Keratinocyte (primary cell): Measurements from ENCODE around the gene LDLRAD4. TPM values are rescaled to one million over a fixed set of nuclear protein-coding genes. Genes with fewer than 3 reads are reported as not detected.

Experiments
- DNase-seq: peaks from one replicate; pipeline ENCODE4 v3.0.0-alpha.2; 2011; ENCODE audit warnings: low read depth, missing footprints, low spot score
- FAIRE-seq: peaks from 2 replicates; lab custom pipeline; 2011; peaks lifted over from hg19 to GRCh38; lab: Jason Lieb, UNC
- H2AFZ ChIP-seq: 2 replicates; pipeline ENCODE4 v1.6.0; 2012; ENCODE audit warnings: low read length, control low read depth, inconsistent platforms; ENCODE audit not compliant: control insufficient read depth
- H3K27ac ChIP-seq: 2 replicates; pipeline ENCODE4 v1.5.1; 2011; ENCODE audit warnings: low read length; ENCODE audit not compliant: control insufficient read depth, insufficient read depth
- H3K27me3 ChIP-seq: 3 replicates; pipeline ENCODE4 v1.6.0; 2011; ENCODE audit warnings: low read length; ENCODE audit not compliant: control insufficient read depth, insufficient read depth; ENCODE audit errors: extremely low read depth
- H3K36me3 ChIP-seq, 2 experiments: 2 replicates in 1 of 2; 3 replicates in 1 of 2; pipeline ENCODE4 v1.5.1; 2011; ENCODE audit warnings: low read length in 2 of 2, mild to moderate bottlenecking in 1 of 2; ENCODE audit not compliant: control insufficient read depth in 2 of 2, insufficient read depth in 2 of 2; ENCODE audit errors: extremely low read depth in 1 of 2
- H3K4me1 ChIP-seq: 3 replicates; pipeline ENCODE4 v1.5.1; 2011; ENCODE audit warnings: low read length; ENCODE audit not compliant: control insufficient read depth, insufficient read depth; ENCODE audit errors: extremely low read depth
- H3K4me2 ChIP-seq: 3 replicates; pipeline ENCODE4 v1.6.0; 2011; ENCODE audit warnings: low read depth, low read length; ENCODE audit not compliant: control insufficient read depth, insufficient read depth; ENCODE audit errors: extremely low read depth
- H3K4me3 ChIP-seq, 3 experiments: fragments of 200-600 bp in 1 of 3; sonication (generic) in 1 of 3; 2 replicates in 2 of 3; 3 replicates in 1 of 3; pipeline ENCODE4 v1.5.1; 2011 to 2016; ENCODE audit warnings: low read length in 3 of 3, mild to moderate bottlenecking in 3 of 3, control low read depth in 2 of 3, inconsistent platforms in 1 of 3, low read depth in 1 of 3, mixed read lengths in 1 of 3, mixed run types in 1 of 3, moderate library complexity in 1 of 3; ENCODE audit not compliant: control insufficient read depth in 2 of 3, insufficient read depth in 2 of 3; ENCODE audit errors: extremely low read depth in 1 of 3
- H3K79me2 ChIP-seq: 2 replicates; pipeline ENCODE4 v1.6.0; 2012; ENCODE audit warnings: low read length; ENCODE audit not compliant: control insufficient read depth, insufficient read depth
- H3K9ac ChIP-seq: 3 replicates; pipeline ENCODE4 v1.6.0; 2011; ENCODE audit warnings: low read length; ENCODE audit not compliant: control insufficient read depth, insufficient read depth; ENCODE audit errors: extremely low read depth
- H3K9me1 ChIP-seq: 3 replicates; pipeline ENCODE4 v1.6.0; 2011; ENCODE audit warnings: low read length; ENCODE audit not compliant: control insufficient read depth, insufficient read depth; ENCODE audit errors: extremely low read depth
- H3K9me3 ChIP-seq: 2 replicates; pipeline ENCODE4 v1.5.1; 2012; ENCODE audit warnings: low read depth, low read length; ENCODE audit not compliant: control insufficient read depth
- H4K20me1 ChIP-seq: 3 replicates; pipeline ENCODE4 v1.6.0; 2011; ENCODE audit warnings: low read length; ENCODE audit not compliant: control insufficient read depth, insufficient read depth; ENCODE audit errors: extremely low read depth
- CTCF ChIP-seq, 3 experiments: IDR thresholded peaks in 1 of 3; conservative IDR thresholded peaks in 1 of 3; optimal IDR thresholded peaks in 1 of 3; 2 replicates in 2 of 3; 3 replicates in 1 of 3; pipeline versions ENCODE3 to v1.5.1; 2011; ENCODE audit warnings: low read length in 3 of 3, mild to moderate bottlenecking in 3 of 3, moderate library complexity in 2 of 3, control low read depth in 1 of 3, inconsistent platforms in 1 of 3; ENCODE audit not compliant: insufficient read depth in 2 of 3; ENCODE audit errors: extremely low read depth in 1 of 3
- EZH2 ChIP-seq: IDR thresholded peaks from one replicate; pipeline ENCODE4 v1.6.1; 2012; ENCODE audit warnings: inconsistent platforms, mild to moderate bottlenecking, low read length, moderate library complexity
- dilution Hi-C: fragments of 300-500 bp; cut with MboI; formaldehyde crosslinking; loops from one replicate; pipeline ENCODE4 v1.7.0; 2020; ENCODE audit warnings: low sequenced_read_pairs; ENCODE audit not compliant: extremely low pct_ligation_motif_present
- polyA plus RNA-seq, 5 experiments: library from polyadenylated mRNA; depleted of rRNA in 3 of 5; stranded (reverse) in 3 of 5; stranded (forward) in 1 of 5; unstranded in 1 of 5; fragments of >200 nt; gene quantifications; 1 replicate in 1 of 5; 2 replicates in 3 of 5; 3 replicates in 1 of 5; pipeline versions ENCODE4 v1.2.1 to v1.2.3, GENCODE V29; 2011 to 2012; ENCODE audit warnings: missing spikeins in 2 of 5, low read depth in 1 of 5, low replicate concordance in 1 of 5

The LDLRAD4 gene
- polyA plus RNA-seq, 1 donor (not counting 4 experiments of a cell fraction or from before 2014, with no cell fraction given), result not detected

- DNase-seq (no peak), FAIRE-seq (no peak)
- no peak overlapping the region for H3K27ac ChIP-seq
- no peak overlapping the region for H3K4me2 ChIP-seq
- dilution Hi-C loops, result no loop called here
- H2AFZ ChIP-seq, result no peak overlapping the region
- H3K27me3 ChIP-seq, result peaks cover 4% of the 10 kb centered on the region
- H3K9ac ChIP-seq, result no peak overlapping the region
- H3K79me2 ChIP-seq, result no peaks in the 10 kb centered on the region
- H3K9me1 ChIP-seq, result no peaks in the 10 kb centered on the region
- H4K20me1 ChIP-seq, result no peaks in the 10 kb centered on the region
- no peak for TF ChIP-seq CTCF (optimal IDR thresholded peaks at IDR 0.05 in 1 of 3, IDR thresholded peaks at IDR 0.05 in 1 of 3, conservative IDR thresholded peaks at IDR 0.05 in 1 of 3; ENCODE audit: extremely low read depth in 1 of 3, insufficient read depth in 2 of 3, low read length in 3 of 3)
- no peak for TF ChIP-seq EZH2
- H3K36me3 ChIP-seq, result no peaks in the 10 kb centered on the region
- H3K9me3 ChIP-seq, result no peaks in the 10 kb centered on the region
- no peak overlapping the region for H3K4me3 ChIP-seq
- no peaks in the 10 kb centered on the region for H3K4me1 ChIP-seq
Observed at GRCh38 chr18:13183359-13183758, 35.2 kb upstream of the LDLRAD4 start.

GRCh38 chr18:13183790-13184189 lies 34.8 kb upstream of the LDLRAD4 start:
- Histone ChIP-seq H3K9me1 (no peaks in the 10 kb centered on the region), H4K20me1 (no peaks in the 10 kb centered on the region), H3K27me3 (peaks cover 4% of the 10 kb centered on the region), H3K9ac (no peak overlapping the region), H2AFZ (no peak overlapping the region), H3K36me3 (no peaks in the 10 kb centered on the region), H3K9me3 (no peaks in the 10 kb centered on the region), H3K4me3 (no peak overlapping the region), H3K79me2 (no peaks in the 10 kb centered on the region), H3K4me2 (no peak overlapping the region), H3K4me1 (no peaks in the 10 kb centered on the region), H3K27ac (no peak overlapping the region)
- dilution Hi-C loops, result no loop called here
- no peak for FAIRE-seq
- no peak for TF ChIP-seq CTCF (optimal IDR thresholded peaks at IDR 0.05 in 1 of 3, IDR thresholded peaks at IDR 0.05 in 1 of 3, conservative IDR thresholded peaks at IDR 0.05 in 1 of 3; ENCODE audit: extremely low read depth in 1 of 3, insufficient read depth in 2 of 3, low read length in 3 of 3)
- TF ChIP-seq EZH2, result no peak
- no peak for DNase-seq
